Measurements from ENCODE around the gene MSMP.

DNA sequence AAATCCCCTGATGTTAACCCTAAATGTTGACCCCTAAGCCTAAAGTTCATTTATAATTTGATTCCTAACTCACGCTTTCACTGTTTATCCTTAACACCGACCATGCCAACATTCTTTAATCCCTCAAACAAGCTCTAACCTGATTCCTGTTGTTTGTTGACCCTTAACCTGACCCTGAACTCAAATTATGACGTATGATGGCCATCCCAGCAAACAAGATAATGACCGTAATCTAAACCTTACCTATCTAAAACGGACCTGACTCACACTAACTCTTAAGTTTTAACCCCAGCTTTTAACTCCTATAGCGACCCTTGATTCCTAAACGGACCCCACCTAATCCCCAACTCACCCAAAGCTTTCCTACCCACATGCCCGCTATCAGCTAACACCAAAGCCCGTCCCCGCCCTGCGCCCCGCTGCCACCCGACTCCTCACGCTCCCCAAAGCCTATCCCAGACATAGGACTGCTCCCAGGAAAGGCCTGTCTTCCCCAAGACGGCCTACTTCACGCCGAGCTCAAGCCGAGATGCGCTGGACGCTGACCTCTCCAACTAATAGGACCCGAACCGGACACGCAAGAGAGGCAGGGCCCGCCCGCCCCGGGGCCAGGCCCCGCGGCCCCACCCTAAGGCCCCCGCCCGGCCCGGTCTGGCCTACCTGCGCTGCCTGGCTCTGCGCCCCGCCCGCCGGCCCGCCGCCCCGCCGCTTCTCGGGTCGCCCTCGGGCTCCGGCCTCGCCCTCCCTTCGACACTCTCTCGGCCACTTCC is 22.5 kb downstream of the MSMP start:
- no peak for TF ChIP-seq TCF7 (IDR thresholded peaks at IDR 0.05; ENCODE audit: borderline replicate concordance)
- no peak; the same call in 1 of the 2 replicates for TF ChIP-seq POLR2AphosphoS5 (IDR thresholded peaks at IDR 0.05; ENCODE audit: control insufficient read depth, insufficient read depth, low read depth, low read length)
- TF ChIP-seq, protein P1, sequence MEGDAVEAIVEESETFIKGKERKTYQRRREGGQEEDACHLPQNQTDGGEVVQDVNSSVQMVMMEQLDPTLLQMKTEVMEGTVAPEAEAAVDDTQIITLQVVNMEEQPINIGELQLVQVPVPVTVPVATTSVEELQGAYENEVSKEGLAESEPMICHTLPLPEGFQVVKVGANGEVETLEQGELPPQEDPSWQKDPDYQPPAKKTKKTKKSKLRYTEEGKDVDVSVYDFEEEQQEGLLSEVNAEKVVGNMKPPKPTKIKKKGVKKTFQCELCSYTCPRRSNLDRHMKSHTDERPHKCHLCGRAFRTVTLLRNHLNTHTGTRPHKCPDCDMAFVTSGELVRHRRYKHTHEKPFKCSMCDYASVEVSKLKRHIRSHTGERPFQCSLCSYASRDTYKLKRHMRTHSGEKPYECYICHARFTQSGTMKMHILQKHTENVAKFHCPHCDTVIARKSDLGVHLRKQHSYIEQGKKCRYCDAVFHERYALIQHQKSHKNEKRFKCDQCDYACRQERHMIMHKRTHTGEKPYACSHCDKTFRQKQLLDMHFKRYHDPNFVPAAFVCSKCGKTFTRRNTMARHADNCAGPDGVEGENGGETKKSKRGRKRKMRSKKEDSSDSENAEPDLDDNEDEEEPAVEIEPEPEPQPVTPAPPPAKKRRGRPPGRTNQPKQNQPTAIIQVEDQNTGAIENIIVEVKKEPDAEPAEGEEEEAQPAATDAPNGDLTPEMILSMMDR (IDR thresholded peaks at IDR 0.05 in 2 of 3, conservative IDR thresholded peaks at IDR 0.05 in 1 of 3; ENCODE audit: insufficient read depth in 2 of 3, low read depth in 1 of 3, low read length in 3 of 3), result no peak
- no peak for TF ChIP-seq ZNF695 (CRISPR knock-in tag; IDR thresholded peaks at IDR 0.05)
- TF ChIP-seq, protein P2, sequence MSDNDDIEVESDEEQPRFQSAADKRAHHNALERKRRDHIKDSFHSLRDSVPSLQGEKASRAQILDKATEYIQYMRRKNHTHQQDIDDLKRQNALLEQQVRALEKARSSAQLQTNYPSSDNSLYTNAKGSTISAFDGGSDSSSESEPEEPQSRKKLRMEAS (CRISPR knock-in tag; IDR thresholded peaks at IDR 0.05), result no peak
- no peak for TF ChIP-seq GTF2F1 (IDR thresholded peaks at IDR 0.05; ENCODE audit: low read depth, low read length)
- TF ChIP-seq, protein P3, sequence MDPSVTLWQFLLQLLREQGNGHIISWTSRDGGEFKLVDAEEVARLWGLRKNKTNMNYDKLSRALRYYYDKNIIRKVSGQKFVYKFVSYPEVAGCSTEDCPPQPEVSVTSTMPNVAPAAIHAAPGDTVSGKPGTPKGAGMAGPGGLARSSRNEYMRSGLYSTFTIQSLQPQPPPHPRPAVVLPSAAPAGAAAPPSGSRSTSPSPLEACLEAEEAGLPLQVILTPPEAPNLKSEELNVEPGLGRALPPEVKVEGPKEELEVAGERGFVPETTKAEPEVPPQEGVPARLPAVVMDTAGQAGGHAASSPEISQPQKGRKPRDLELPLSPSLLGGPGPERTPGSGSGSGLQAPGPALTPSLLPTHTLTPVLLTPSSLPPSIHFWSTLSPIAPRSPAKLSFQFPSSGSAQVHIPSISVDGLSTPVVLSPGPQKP (CRISPR knock-in tag; IDR thresholded peaks at IDR 0.05), result no peak

All from K562 (cell line).